GM12878 (cell line): ENCODE results near the gene AGBL4. TPM values are rescaled to one million over a fixed set of nuclear protein-coding genes. Genes with fewer than 3 reads are reported as not detected.

Source experiments
- ATAC-seq: fragments of 200-7000 bp; cut with Tn5 transposase; 3 replicates; pipeline ENCODE4 v1.9.1; 2020; ENCODE audit warnings: mild to moderate bottlenecking, moderate library complexity
- BruUV-seq: library from RNA; stranded (reverse); fragments of 400-500 nt; replicated peaks from 2 replicates; lab custom pipeline; 2021; lab: Mats Ljungman, UMichigan
- CTCF ChIA-PET: fragments of 300-600 bp; sonication (Branson Sonifier 250); formaldehyde crosslinking; extraction: SDS; loops from one replicate; lab custom pipeline; 2021; ENCODE audit warnings: inconsistent platforms; lab: Yijun Ruan, JAX
- POLR2A ChIA-PET: fragments of 350-600 bp; formaldehyde crosslinking; extraction: SDS; loops from one replicate; lab custom pipeline; 2021; ENCODE audit warnings: inconsistent platforms; lab: Charles Lee
- RAD21 ChIA-PET: fragments of 300-600 bp; sonication (Branson Sonifier 250); formaldehyde crosslinking; loops from one replicate; lab custom pipeline; 2023; ENCODE audit warnings: antibody characterized with exemption; ENCODE audit not compliant: unreplicated experiment; lab: Charles Lee
- SMC1A ChIA-PET: fragments of 300-600 bp; sonication (Branson Sonifier 250); formaldehyde crosslinking; loops from one replicate; lab custom pipeline; 2023; ENCODE audit not compliant: unreplicated experiment, uncharacterized antibody; lab: Charles Lee
- DNase-seq: peaks from one replicate; pipeline ENCODE4 v3.0.0-alpha.2; 2011; ENCODE audit warnings: low read depth, low spot score
- FAIRE-seq: peaks from 3 replicates; lab custom pipeline; 2011; peaks lifted over from hg19 to GRCh38; lab: Jason Lieb, UNC
- H2AFZ ChIP-seq: 2 replicates; pipeline ENCODE4 v1.6.0; 2011; ENCODE audit warnings: low read depth, low read length, control low read depth; ENCODE audit not compliant: control insufficient read depth
- H3K27ac ChIP-seq: 2 replicates; pipeline ENCODE4 v1.5.1; 2011; ENCODE audit warnings: control low read depth; ENCODE audit not compliant: control insufficient read depth, insufficient read depth
- H3K27me3 ChIP-seq, 2 experiments: replicated peaks in 1 of 2; 2 replicates each; pipeline versions ENCODE4 v1.6.0 to v1.6.1; 2011; ENCODE audit warnings: low read length in 1 of 2; ENCODE audit not compliant: control insufficient read depth in 2 of 2, insufficient read depth in 2 of 2
- H3K36me3 ChIP-seq, 2 experiments: 2 replicates each; pipeline ENCODE4 v1.5.1; 2011; ENCODE audit warnings: low read length in 1 of 2; ENCODE audit not compliant: control insufficient read depth in 2 of 2, insufficient read depth in 2 of 2
- H3K4me1 ChIP-seq: 2 replicates; pipeline ENCODE4 v1.6.1; 2011; ENCODE audit warnings: mild to moderate bottlenecking, low read length, moderate library complexity, mixed read lengths; ENCODE audit not compliant: control insufficient read depth, insufficient read depth
- H3K4me2 ChIP-seq: 2 replicates; pipeline ENCODE4 v1.6.0; 2011; ENCODE audit warnings: control low read depth; ENCODE audit not compliant: control insufficient read depth, insufficient read depth
- H3K4me3 ChIP-seq: fragments of 200-600 bp; sonication (generic); 2 replicates; pipeline ENCODE4 v1.5.1; 2016
- H3K79me2 ChIP-seq: 2 replicates; pipeline ENCODE4 v1.6.0; 2011; ENCODE audit warnings: low read length; ENCODE audit not compliant: control insufficient read depth, insufficient read depth
- H3K9ac ChIP-seq: 2 replicates; pipeline ENCODE4 v1.8.0; 2011; ENCODE audit warnings: low read length, control low read depth, mixed read lengths; ENCODE audit not compliant: control insufficient read depth, insufficient read depth
- H3K9me3 ChIP-seq: replicated peaks from 3 replicates; pipeline ENCODE4 v1.5.1; 2011; ENCODE audit warnings: mild to moderate bottlenecking, low read length; ENCODE audit not compliant: control insufficient read depth, insufficient read depth
- H4K20me1 ChIP-seq: 2 replicates; pipeline ENCODE4 v1.6.0; 2011; ENCODE audit not compliant: control insufficient read depth, insufficient read depth
- BCL11A ChIP-seq: IDR thresholded peaks from 2 replicates; pipeline ENCODE4 v1.6.1; 2011; ENCODE audit warnings: low read depth, low read length
- CEBPB ChIP-seq, 2 experiments: fragments of 150-350 bp in 1 of 2; IDR thresholded peaks; 2 replicates each; pipeline ENCODE4 v1.6.1; 2012 to 2014; ENCODE audit warnings: low read depth in 2 of 2, low read length in 2 of 2, borderline replicate concordance in 1 of 2, inconsistent platforms in 1 of 2
- FOXM1 ChIP-seq: IDR thresholded peaks from 2 replicates; pipeline ENCODE4 v1.6.1; 2012; ENCODE audit warnings: low read depth, mild to moderate bottlenecking, inconsistent platforms, low read length, moderate library complexity
- IRF4 ChIP-seq: IDR thresholded peaks from 2 replicates; pipeline ENCODE4 v1.6.1; 2011; ENCODE audit warnings: low read depth, low read length
- POLR2AphosphoS5 ChIP-seq: IDR thresholded peaks from 2 replicates; pipeline ENCODE4 v1.6.1; 2011; ENCODE audit warnings: mild to moderate bottlenecking, low read length, inconsistent platforms
- SP1 ChIP-seq: IDR thresholded peaks from one replicate; pipeline ENCODE4 v1.6.1; 2011; ENCODE audit warnings: low read depth, low read length
- YBX1 ChIP-seq: fragments of 450-650 bp; IDR thresholded peaks from 2 replicates; pipeline ENCODE4 v1.6.1; 2016; ENCODE audit warnings: antibody characterized with exemption
- WGBS: methylation state at CpG from one replicate; pipeline ENCODE4 v1.1.6; 2016; ENCODE audit warnings: low lambda C conversion rate; ENCODE audit not compliant: insufficient replicate concordance, insufficient coverage; ENCODE audit errors: missing lambda C conversion rate; 5-methylcytosine and 5-hydroxymethylcytosine counted together
- in situ Hi-C: fragments of 300-500 bp; cut with MboI; formaldehyde crosslinking; loops from 9 replicates; pipeline ENCODE4 v1.14.3; 2018; ENCODE audit warnings: mixed read lengths
- intact Hi-C: fragments of 100-400 bp; cut with micrococcal nuclease; formaldehyde crosslinking; loops from one replicate; pipeline ENCODE4 v1.14.2; 2022; ENCODE audit not compliant: unreplicated experiment
- polyA plus RNA-seq, 11 experiments: library from polyadenylated mRNA; depleted of rRNA in 4 of 11; unstranded in 6 of 11; stranded (reverse) in 5 of 11; fragments of >200 nt; fragmentation: Nextera tagmentation in 4 of 11; fragmentation: Illumina TruSeq in 1 of 11; extraction: Ambion mirVana in 4 of 11; extraction: Trizol in 1 of 11; gene quantifications; 1 replicate in 1 of 11; 2 replicates in 10 of 11; pipeline versions ENCODE4 v1.2.1 to v1.2.3, GENCODE V29; 2011 to 2016; ENCODE audit warnings: inconsistent platforms in 2 of 11, missing spikeins in 2 of 11, low read depth in 1 of 11
- total RNA-seq, 4 experiments: library from RNA; depleted of rRNA in 3 of 4; stranded (reverse); fragments of >200 nt in 3 of 4; fragmentation: Illumina TruSeq in 1 of 4; extraction: Trizol in 1 of 4; gene quantifications; 2 replicates each; pipeline versions ENCODE4 v1.2.1 to v1.2.3, GENCODE V29; 2013 to 2021
- TF ChIP-seq, protein P1 (sequence below): fragments of 150-350 bp; IDR thresholded peaks from 2 replicates; pipeline ENCODE4 v1.6.1; 2014; ENCODE audit warnings: mild to moderate bottlenecking, low read depth, low read length

The AGBL4 gene
- total and polyA plus RNA-seq, 10 of the 15 experiments (the other 5 are each of a cell fraction or from before 2014, with no cell fraction given), result 0.31 TPM; not detected in 9

DNA sequence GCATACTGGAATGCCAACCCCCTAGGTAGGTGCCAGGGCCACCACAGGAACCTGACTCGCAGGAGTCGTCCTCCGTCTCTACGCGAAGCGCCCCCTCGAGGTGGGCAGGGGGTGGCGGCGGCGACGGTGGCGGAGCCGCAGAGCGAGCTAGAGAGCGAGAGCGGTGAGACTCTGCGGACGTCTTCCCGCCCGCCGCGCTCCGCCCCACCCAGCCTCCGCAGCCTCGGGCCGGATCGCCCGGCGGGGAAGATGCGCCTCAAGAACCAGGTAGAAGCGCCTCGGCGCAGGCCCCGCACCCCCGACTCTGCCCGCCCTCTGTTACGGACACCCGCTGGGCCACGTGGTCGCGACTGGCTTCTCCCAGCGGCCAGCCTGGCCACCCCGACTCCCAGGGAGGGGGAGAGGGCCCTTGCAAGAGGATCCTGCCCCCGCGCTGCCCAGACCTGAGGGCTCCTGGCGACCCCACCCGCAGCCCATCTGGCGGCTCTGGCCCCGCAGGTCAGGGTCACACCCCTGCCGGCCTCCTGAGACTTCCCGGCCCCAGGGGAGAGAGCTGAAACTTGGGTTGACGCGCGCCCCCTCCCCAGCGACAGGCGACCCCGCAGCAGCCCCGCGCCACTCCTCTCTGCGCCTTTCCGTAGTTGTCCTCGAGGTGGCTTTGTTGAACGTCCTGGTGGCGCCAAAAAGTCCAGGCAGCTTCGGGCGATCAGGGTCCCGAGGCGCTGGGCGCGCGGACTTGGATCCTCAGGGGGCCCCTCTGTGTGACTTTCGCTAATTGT is 24.4 kb upstream of the AGBL4 start:
- Histone ChIP-seq H3K4me3 (no peak overlapping the region), H3K27ac (no peak overlapping the region), H3K4me2 (no peak overlapping the region), H3K36me3 (no peaks in the 10 kb centered on the region), H2AFZ (no peak overlapping the region), H3K4me1 (no peaks in the 10 kb centered on the region), H4K20me1 (no peaks in the 10 kb centered on the region), H3K79me2 (no peaks in the 10 kb centered on the region), H3K27me3 (peaks cover 0 to 5% of the 10 kb centered on the region in 2 experiments; a peak in 2 of 4 replicates), H3K9ac (no peak overlapping the region), H3K9me3 (no peaks in the 10 kb centered on the region; the same call in 2 of the 3 replicates)
- POLR2A ChIA-PET, result no interaction called here
- CTCF ChIA-PET, result no interaction called here
- SMC1A ChIA-PET, result no interaction called here
- ATAC-seq (no peak; the same call in 2 of the 3 replicates), DNase-seq (no peak), FAIRE-seq (no peak)
- in situ Hi-C loops (no loop called here), intact Hi-C loops (no loop called here)
- BruUV-seq, result no TSS peak
- no peak for TF ChIP-seq YBX1
- TF ChIP-seq, protein P1, sequence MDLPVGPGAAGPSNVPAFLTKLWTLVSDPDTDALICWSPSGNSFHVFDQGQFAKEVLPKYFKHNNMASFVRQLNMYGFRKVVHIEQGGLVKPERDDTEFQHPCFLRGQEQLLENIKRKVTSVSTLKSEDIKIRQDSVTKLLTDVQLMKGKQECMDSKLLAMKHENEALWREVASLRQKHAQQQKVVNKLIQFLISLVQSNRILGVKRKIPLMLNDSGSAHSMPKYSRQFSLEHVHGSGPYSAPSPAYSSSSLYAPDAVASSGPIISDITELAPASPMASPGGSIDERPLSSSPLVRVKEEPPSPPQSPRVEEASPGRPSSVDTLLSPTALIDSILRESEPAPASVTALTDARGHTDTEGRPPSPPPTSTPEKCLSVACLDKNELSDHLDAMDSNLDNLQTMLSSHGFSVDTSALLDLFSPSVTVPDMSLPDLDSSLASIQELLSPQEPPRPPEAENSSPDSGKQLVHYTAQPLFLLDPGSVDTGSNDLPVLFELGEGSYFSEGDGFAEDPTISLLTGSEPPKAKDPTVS, result no peak
- TF ChIP-seq CEBPB (IDR thresholded peaks at IDR 0.05; ENCODE audit: borderline replicate concordance in 1 of 2, low read depth in 2 of 2, low read length in 2 of 2), result no peak
- no peak for TF ChIP-seq IRF4
- no peak for TF ChIP-seq FOXM1
- TF ChIP-seq SP1, result no peak
- no peak for TF ChIP-seq POLR2AphosphoS5
- no peak for TF ChIP-seq BCL11A
- RAD21 ChIA-PET, result no interaction called here
- WGBS, result 51% methylated on average over 49 of the region's 72 CpGs
